Fibroblast of lung (primary cell): ENCODE data around the gene LMX1A. TPM values are rescaled to one million over a fixed set of nuclear protein-coding genes. Genes with fewer than 3 reads are reported as not detected.

ENCODE experiments used
- DNase-seq, 2 donors: peaks; one replicate each; pipeline versions ENCODE4 v3.0.0 to v3.0.0-alpha.2; 2010; ENCODE audit warnings: low read depth in 2 of 2
- H2AFZ ChIP-seq: 2 replicates; pipeline ENCODE4 v1.5.1; 2012; ENCODE audit warnings: low read length, control low read depth, inconsistent platforms
- H3K27ac ChIP-seq: 2 replicates; pipeline ENCODE4 v1.5.1; 2011; ENCODE audit warnings: low read length, control low read depth; ENCODE audit not compliant: insufficient read depth
- H3K27me3 ChIP-seq: 2 replicates; pipeline ENCODE4 v1.5.1; 2011; ENCODE audit warnings: mild to moderate bottlenecking, low read length; ENCODE audit not compliant: control insufficient read depth, insufficient read depth
- H3K36me3 ChIP-seq: 2 replicates; pipeline ENCODE4 v1.5.1; 2011; ENCODE audit warnings: low read length; ENCODE audit not compliant: control insufficient read depth, insufficient read depth
- H3K4me1 ChIP-seq: 2 replicates; pipeline ENCODE4 v1.5.1; 2011; ENCODE audit warnings: low read length; ENCODE audit not compliant: control insufficient read depth, insufficient read depth; ENCODE audit errors: extremely low read depth
- H3K4me2 ChIP-seq: 2 replicates; pipeline ENCODE4 v1.5.1; 2011; ENCODE audit warnings: low read length, control low read depth; ENCODE audit not compliant: insufficient read depth; ENCODE audit errors: extremely low read depth
- H3K4me3 ChIP-seq, 4 experiments: fragments of 200-600 bp in 1 of 4; sonication (generic) in 1 of 4; replicated peaks in 1 of 4; 2 replicates each; pipeline ENCODE4 v1.5.1; 2011 to 2016; ENCODE audit warnings: low read length in 4 of 4, low read depth in 3 of 4, mild to moderate bottlenecking in 3 of 4, control low read depth in 2 of 4, inconsistent platforms in 1 of 4, mixed read lengths in 1 of 4; ENCODE audit not compliant: insufficient read depth in 1 of 4; ENCODE audit errors: control extremely low read depth in 1 of 4
- H3K79me2 ChIP-seq: 2 replicates; pipeline ENCODE4 v1.5.1; 2012; ENCODE audit warnings: mild to moderate bottlenecking, low read length, inconsistent platforms; ENCODE audit not compliant: control insufficient read depth, insufficient read depth
- H3K9ac ChIP-seq: 2 replicates; pipeline ENCODE4 v1.5.1; 2011; ENCODE audit warnings: mild to moderate bottlenecking, low read length, control low read depth; ENCODE audit not compliant: insufficient read depth
- H3K9me3 ChIP-seq: 2 replicates; pipeline ENCODE4 v1.5.1; 2012; ENCODE audit warnings: low read depth, low read length; ENCODE audit not compliant: control insufficient read depth, insufficient read depth
- H4K20me1 ChIP-seq: 2 replicates; pipeline ENCODE4 v1.5.1; 2011; ENCODE audit warnings: low read length; ENCODE audit not compliant: control insufficient read depth, insufficient read depth; ENCODE audit errors: extremely low read depth
- CTCF ChIP-seq, 2 donors: IDR thresholded peaks in 1 of 2; conservative IDR thresholded peaks in 1 of 2; 1 replicate in 1 of 2; 2 replicates in 1 of 2; pipeline ENCODE4 v1.5.1; 2011 to 2012; ENCODE audit warnings: low read length in 2 of 2, control low read depth in 1 of 2, inconsistent platforms in 1 of 2, low read depth in 1 of 2, mild to moderate bottlenecking in 1 of 2
- EZH2 ChIP-seq: IDR thresholded peaks from 2 replicates; pipeline ENCODE4 v1.5.1; 2012; ENCODE audit warnings: low read length, control low read depth, mild to moderate bottlenecking; ENCODE audit errors: missing control alignments
- polyA minus RNA-seq: library from RNA; depleted of rRNA, polyadenylated mRNA; stranded (reverse); fragments of >200 nt; gene quantifications from 2 replicates; pipeline ENCODE4 v1.2.3, GENCODE V29; 2011; ENCODE audit warnings: low replicate concordance
- polyA plus RNA-seq, 2 donors: library from polyadenylated mRNA; depleted of rRNA in 1 of 2; stranded (reverse) in 1 of 2; unstranded in 1 of 2; fragments of >200 nt; gene quantifications; 2 replicates each; pipeline ENCODE4 v1.2.1, GENCODE V29; 2011 to 2012; ENCODE audit warnings: missing spikeins in 1 of 2
- total RNA-seq: library from RNA; depleted of rRNA; stranded (reverse); fragments of >200 nt; gene quantifications from 2 replicates; pipeline ENCODE4 v1.2.1, GENCODE V29; 2014

LMX1A gene
- not detected in 2 replicates for total RNA-seq
- not detected in 2 replicates for polyA plus RNA-seq
- not detected in 2 replicates for polyA plus RNA-seq (2012)
- polyA minus RNA-seq, result not detected in 2 replicates

- Histone ChIP-seq H2AFZ (no peak within 1 kb of the TSS), H3K9ac (no peak within 1 kb of the TSS), H4K20me1 (no peaks in the 10 kb centered on the region), H3K9me3 (no peaks in the 10 kb centered on the region), H3K79me2 (no peaks in the 10 kb centered on the region), H3K4me2 (peak within 1 kb of the TSS; percentile 33), H3K4me1 (no peaks in the 10 kb centered on the region), H3K36me3 (no peaks in the 10 kb centered on the region), H3K27me3 (peaks cover 46% of the 10 kb centered on the region), H3K4me3 (peak within 1 kb of the TSS in 1 of 4 experiments; percentile 25), H3K27ac (no peak within 1 kb of the TSS)
- TF ChIP-seq CTCF (conservative IDR thresholded peaks at IDR 0.05 in 1 of 2, IDR thresholded peaks at IDR 0.05 in 1 of 2; ENCODE audit: low read depth in 1 of 2, low read length in 2 of 2) (no peak), EZH2 (peak; percentile 48)
- no peak for DNase-seq
Measured at GRCh38 chr1:165355977-165356811, at the start of gene LMX1A. TSS of gene LMX1A (minus strand) at chr1:165356715. CDS start at chr1:165355559, 1,156 bp downstream.

GRCh38 chr1:165403835-165404482, 47.4 kb upstream of the LMX1A start:
- Histone ChIP-seq H3K4me2 (no peak overlapping the region), H3K36me3 (no peaks in the 10 kb centered on the region), H3K4me1 (no peaks in the 10 kb centered on the region), H4K20me1 (no peaks in the 10 kb centered on the region), H3K79me2 (no peaks in the 10 kb centered on the region), H3K9me3 (no peaks in the 10 kb centered on the region), H3K9ac (no peak overlapping the region), H2AFZ (no peak overlapping the region), H3K27me3 (no peaks in the 10 kb centered on the region), H3K27ac (no peak overlapping the region), H3K4me3 (no peak overlapping the region)
- no peak for TF ChIP-seq EZH2
- peak; percentile 40 to 45 for TF ChIP-seq CTCF (conservative IDR thresholded peaks at IDR 0.05 in 1 of 2, IDR thresholded peaks at IDR 0.05 in 1 of 2; ENCODE audit: low read depth in 1 of 2, low read length in 2 of 2)
- DNase-seq, result peak in 1 of 2 donors; percentile 2

- Histone ChIP-seq H3K79me2 (no peaks in the 10 kb centered on the region), H3K27ac (no peak overlapping the region), H3K9me3 (no peaks in the 10 kb centered on the region), H3K4me2 (no peak overlapping the region), H3K27me3 (no peaks in the 10 kb centered on the region), H3K4me3 (no peak overlapping the region), H2AFZ (no peak overlapping the region), H3K36me3 (no peaks in the 10 kb centered on the region), H4K20me1 (no peaks in the 10 kb centered on the region), H3K4me1 (peaks cover 2% of the 10 kb centered on the region), H3K9ac (no peak overlapping the region)
- no peak for DNase-seq
- TF ChIP-seq CTCF (conservative IDR thresholded peaks at IDR 0.05 in 1 of 2, IDR thresholded peaks at IDR 0.05 in 1 of 2; ENCODE audit: low read depth in 1 of 2, low read length in 2 of 2) (no peak), EZH2 (no peak)
Measured at GRCh38 chr1:165402517-165403111, 46.1 kb upstream of the LMX1A start.
